HEK293 (cell line): ENCODE measurements around the gene PALD1.

Experiments used
- CTCF ChIA-PET: fragments of 350-600 bp; formaldehyde crosslinking; extraction: SDS; loops from one replicate; lab custom pipeline; 2021; ENCODE audit warnings: antibody characterized with exemption; lab: Yijun Ruan, JAX
- POLR2A ChIA-PET: fragments of 300-600 bp; formaldehyde crosslinking; extraction: SDS; loops from one replicate; lab custom pipeline; 2020; ENCODE audit warnings: antibody characterized with exemption, inconsistent platforms; lab: Yijun Ruan, JAX
- H3K27ac ChIP-seq: fragments of 200-500 bp; sonication (Bioruptor generic); 2 replicates; pipeline ENCODE4 v1.5.1; 2014; ENCODE audit warnings: low read depth, low read length, control low read depth, inconsistent platforms; ENCODE audit errors: extremely low read depth
- H3K36me3 ChIP-seq, 2 experiments: fragments of 200-500 bp in 1 of 2; sonication (Bioruptor generic) in 1 of 2; 1 replicate in 1 of 2; 2 replicates in 1 of 2; pipeline ENCODE4 v1.5.1; 2014 to 2017; ENCODE audit warnings: inconsistent platforms in 2 of 2, low read length in 2 of 2; ENCODE audit not compliant: control insufficient read depth in 2 of 2, insufficient read depth in 1 of 2
- H3K4me1 ChIP-seq: fragments of 200-500 bp; sonication (Bioruptor generic); 2 replicates; pipeline ENCODE4 v1.5.1; 2014; ENCODE audit warnings: mild to moderate bottlenecking, low read length, inconsistent platforms; ENCODE audit not compliant: control insufficient read depth, insufficient read depth
- H3K4me3 ChIP-seq: 2 replicates; pipeline ENCODE4 v1.5.1; 2011; ENCODE audit warnings: low read depth, mild to moderate bottlenecking, control low read depth, low read length, moderate library complexity
- H3K9me3 ChIP-seq: fragments of 200-500 bp; sonication (Bioruptor generic); 2 replicates; pipeline ENCODE4 v1.5.1; 2014; ENCODE audit warnings: low read depth, low read length, inconsistent platforms; ENCODE audit not compliant: control insufficient read depth, insufficient read depth
- KLF10 ChIP-seq: fragments of 450-650 bp; IDR thresholded peaks from 2 replicates; pipeline ENCODE4 v1.5.1; 2018; ENCODE audit warnings: missing biosample characterization, mild to moderate bottlenecking, missing genetic modification characterization
- KLF9 ChIP-seq: fragments of 450-650 bp; formaldehyde crosslinking; IDR thresholded peaks from 2 replicates; pipeline ENCODE4 v1.5.1; 2016; ENCODE audit warnings: missing biosample characterization, missing genetic modification characterization, low read depth
- SCRT1 ChIP-seq: fragments of 450-650 bp; formaldehyde crosslinking; IDR thresholded peaks from 2 replicates; pipeline ENCODE4 v1.5.1; 2016; ENCODE audit warnings: missing biosample characterization, missing genetic modification characterization, borderline replicate concordance
- YY2 ChIP-seq: fragments of 450-650 bp; formaldehyde crosslinking; IDR thresholded peaks from 2 replicates; pipeline ENCODE4 v1.5.1; 2016; ENCODE audit warnings: missing biosample characterization, missing genetic modification characterization
- ZNF140 ChIP-seq: fragments of 450-650 bp; formaldehyde crosslinking; IDR thresholded peaks from 2 replicates; pipeline ENCODE4 v1.5.1; 2016; ENCODE audit warnings: missing biosample characterization, missing genetic modification characterization
- ZNF214 ChIP-seq: fragments of 450-650 bp; formaldehyde crosslinking; IDR thresholded peaks from 2 replicates; pipeline ENCODE4 v1.5.1; 2017; ENCODE audit warnings: missing biosample characterization, mild to moderate bottlenecking, missing genetic modification characterization, borderline replicate concordance
- ZNF23 ChIP-seq: fragments of 450-650 bp; formaldehyde crosslinking; IDR thresholded peaks from 2 replicates; pipeline ENCODE4 v1.5.1; 2016; ENCODE audit warnings: missing biosample characterization, missing genetic modification characterization, borderline replicate concordance
- ZNF341 ChIP-seq: fragments of 450-650 bp; formaldehyde crosslinking; IDR thresholded peaks from 2 replicates; pipeline ENCODE4; 2016; ENCODE audit warnings: low read depth, missing biosample characterization, missing genetic modification characterization
- ZNF37A ChIP-seq: fragments of 450-650 bp; IDR thresholded peaks from 2 replicates; pipeline ENCODE4 v1.5.1; 2018; ENCODE audit warnings: missing biosample characterization, missing genetic modification characterization
- ZNF416 ChIP-seq: fragments of 450-650 bp; formaldehyde crosslinking; IDR thresholded peaks from 2 replicates; pipeline ENCODE4 v1.5.1; 2016; ENCODE audit warnings: missing biosample characterization, missing genetic modification characterization
- ZNF600 ChIP-seq: fragments of 450-650 bp; formaldehyde crosslinking; IDR thresholded peaks from 2 replicates; pipeline ENCODE4 v1.5.1; 2016; ENCODE audit warnings: missing biosample characterization, missing genetic modification characterization
- ZNF791 ChIP-seq: fragments of 450-650 bp; formaldehyde crosslinking; IDR thresholded peaks from 2 replicates; pipeline ENCODE4 v1.5.1; 2016; ENCODE audit warnings: missing biosample characterization, missing genetic modification characterization
- ZSCAN23 ChIP-seq: fragments of 450-650 bp; formaldehyde crosslinking; IDR thresholded peaks from 2 replicates; pipeline ENCODE4 v1.5.1; 2016; ENCODE audit warnings: missing biosample characterization, missing genetic modification characterization
- TF ChIP-seq, protein P1 (sequence below): fragments of 450-650 bp; formaldehyde crosslinking; IDR thresholded peaks from 2 replicates; pipeline ENCODE4 v1.5.1; 2016; ENCODE audit warnings: missing biosample characterization, missing genetic modification characterization, low read depth

The PALD1 gene

DNA sequence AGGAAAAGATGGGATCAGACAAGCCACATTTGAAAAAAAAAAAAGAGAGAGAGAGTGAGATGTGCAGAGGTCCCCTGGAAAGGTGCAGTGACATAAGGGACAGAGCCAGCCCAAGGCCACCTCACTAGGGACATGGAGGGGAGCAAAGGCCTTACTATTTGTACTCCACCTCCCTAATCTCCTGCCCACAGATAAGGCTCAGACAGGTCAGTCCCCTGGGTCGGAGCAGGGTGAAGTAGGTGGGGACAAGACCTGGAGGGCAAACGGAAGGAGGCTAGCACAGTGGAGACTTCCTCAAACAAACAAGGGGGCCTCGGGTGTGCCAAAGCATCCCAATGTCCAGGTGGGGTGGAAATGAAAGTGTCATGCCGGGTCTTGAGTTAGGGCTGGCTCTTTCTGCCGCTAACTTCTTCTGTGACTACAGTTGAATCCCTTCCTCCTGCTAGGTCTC lies 117.0 kb downstream of the PALD1 start (continued):
- no peak for TF ChIP-seq SCRT1 (tag by site-specific recombination)
- TF ChIP-seq ZNF214 (tag by site-specific recombination): no peak

DNA sequence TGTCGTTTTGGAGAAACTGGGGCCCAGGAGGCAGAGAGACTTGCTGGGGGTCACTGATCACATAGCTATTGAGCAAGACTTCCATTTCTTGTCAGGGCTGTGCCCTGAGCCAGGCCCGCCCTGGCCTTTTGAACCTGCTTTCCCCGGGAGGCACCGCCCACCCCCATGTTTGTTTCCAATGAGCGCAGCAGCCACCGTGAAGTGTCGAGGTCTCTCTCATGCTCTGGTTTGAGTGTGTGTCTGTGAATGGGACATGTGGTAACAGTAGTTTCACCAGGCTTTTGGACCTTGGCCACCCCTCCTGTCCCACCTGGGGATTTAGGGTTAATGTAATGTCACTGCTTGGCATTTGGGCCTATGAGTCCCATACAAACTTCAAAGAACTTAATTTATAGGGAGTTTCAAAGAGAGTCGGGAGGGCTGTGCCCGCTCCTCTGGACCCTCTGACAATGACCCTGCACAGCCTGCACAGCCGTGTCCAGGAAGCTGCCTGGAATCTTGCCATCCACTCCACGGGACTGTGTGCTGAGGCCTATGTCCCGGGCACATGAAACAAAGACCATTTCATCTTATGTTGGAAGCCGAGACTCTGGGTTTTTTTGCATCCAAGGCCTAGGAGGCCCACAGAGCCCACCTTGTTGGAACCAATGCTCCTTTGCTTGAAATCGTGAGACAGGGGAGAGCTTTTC lies 117.7 kb downstream of the PALD1 start:
- no peak for TF ChIP-seq ZNF600 (tag by site-specific recombination)
- no peak for TF ChIP-seq KLF9 (tag by site-specific recombination)
- no peak for TF ChIP-seq ZSCAN23
- no peak for TF ChIP-seq ZNF791 (tag by site-specific recombination)
- no peak for TF ChIP-seq YY2
- no peak for TF ChIP-seq ZNF37A (tag by site-specific recombination)
- no peak for TF ChIP-seq KLF10 (tag by site-specific recombination)
- Histone ChIP-seq H3K27ac (no peak overlapping the region), H3K36me3 (no peaks in the 10 kb centered on the region), H3K4me1 (no peaks in the 10 kb centered on the region), H3K9me3 (no peaks in the 10 kb centered on the region), H3K4me3 (no peak overlapping the region)
- ChIA-PET CTCF (interaction anchor here (1.2 to 1.8 kb wide), 2 partner anchors 46 to 47 kb away, joined by 3 to 8 read pairs; no protein-coding TSS in a partner anchor), POLR2A (no interaction called here)

DNA sequence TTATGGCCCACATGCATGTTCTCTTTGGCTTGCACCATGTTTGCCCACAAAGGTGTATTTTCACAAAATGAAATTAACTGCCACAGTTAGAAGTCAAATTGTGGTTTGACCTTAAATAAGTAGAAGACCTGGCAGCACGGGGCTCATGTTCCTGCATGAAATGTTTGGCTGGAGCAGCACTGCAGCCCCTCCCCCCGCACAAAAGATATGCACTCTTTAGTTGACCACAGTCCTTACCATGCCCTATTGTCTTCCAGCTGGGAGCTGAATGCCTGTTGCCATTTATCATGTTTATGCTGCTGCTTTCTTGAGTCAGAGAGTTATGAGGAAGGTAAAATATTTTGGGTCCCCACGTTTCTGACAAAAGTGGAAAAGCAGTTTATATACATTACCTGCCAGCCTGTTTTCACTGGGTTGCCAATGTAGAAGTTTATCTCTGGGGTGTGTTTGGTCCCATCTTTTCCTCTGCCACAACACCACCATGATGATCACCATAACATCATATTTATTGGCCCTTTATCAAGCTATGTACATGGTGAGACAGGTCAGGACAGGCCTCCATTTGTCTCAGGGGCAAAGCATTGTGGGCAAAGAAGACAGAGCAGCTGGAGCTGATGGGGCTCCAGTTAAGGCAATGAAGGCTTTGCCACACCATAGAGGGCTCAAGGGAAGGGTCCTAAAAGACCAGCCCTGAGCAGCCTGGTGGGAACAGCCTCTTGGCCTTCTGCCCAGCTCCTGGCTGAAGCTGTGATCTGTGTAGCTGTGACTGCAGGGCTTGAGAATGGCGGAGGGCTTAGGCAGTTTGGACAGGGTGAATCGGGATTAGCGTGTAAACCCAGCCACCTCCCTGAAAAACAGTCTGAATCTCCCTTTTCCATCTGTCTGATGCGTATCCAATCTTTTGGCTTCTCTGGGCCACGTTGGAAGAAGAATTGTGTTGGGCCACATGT lies 118.6 kb downstream of the PALD1 start:
- CTCF ChIA-PET: interaction anchor here (0.5 to 1.8 kb wide), 6 partner anchors 14 to 727 kb away, joined by 3 to 8 read pairs (median 4); no protein-coding TSS in a partner anchor
- H3K4me1 ChIP-seq: no peaks in the 10 kb centered on the region
- TF ChIP-seq ZNF341 (tag by site-specific recombination) (peak; percentile 39; the same call in 1 of the 2 replicates), ZNF416 (tag by site-specific recombination) (no peak), ZNF23 (no peak), ZNF140 (tag by site-specific recombination) (no peak)
- TF ChIP-seq, protein P1, sequence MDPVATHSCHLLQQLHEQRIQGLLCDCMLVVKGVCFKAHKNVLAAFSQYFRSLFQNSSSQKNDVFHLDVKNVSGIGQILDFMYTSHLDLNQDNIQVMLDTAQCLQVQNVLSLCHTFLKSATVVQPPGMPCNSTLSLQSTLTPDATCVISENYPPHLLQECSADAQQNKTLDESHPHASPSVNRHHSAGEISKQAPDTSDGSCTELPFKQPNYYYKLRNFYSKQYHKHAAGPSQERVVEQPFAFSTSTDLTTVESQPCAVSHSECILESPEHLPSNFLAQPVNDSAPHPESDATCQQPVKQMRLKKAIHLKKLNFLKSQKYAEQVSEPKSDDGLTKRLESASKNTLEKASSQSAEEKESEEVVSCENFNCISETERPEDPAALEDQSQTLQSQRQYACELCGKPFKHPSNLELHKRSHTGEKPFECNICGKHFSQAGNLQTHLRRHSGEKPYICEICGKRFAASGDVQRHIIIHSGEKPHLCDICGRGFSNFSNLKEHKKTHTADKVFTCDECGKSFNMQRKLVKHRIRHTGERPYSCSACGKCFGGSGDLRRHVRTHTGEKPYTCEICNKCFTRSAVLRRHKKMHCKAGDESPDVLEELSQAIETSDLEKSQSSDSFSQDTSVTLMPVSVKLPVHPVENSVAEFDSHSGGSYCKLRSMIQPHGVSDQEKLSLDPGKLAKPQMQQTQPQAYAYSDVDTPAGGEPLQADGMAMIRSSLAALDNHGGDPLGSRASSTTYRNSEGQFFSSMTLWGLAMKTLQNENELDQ (tag by site-specific recombination): no peak
- no peaks in the 10 kb centered on the region for H3K36me3 ChIP-seq
- H3K27ac ChIP-seq: no peak overlapping the region
- H3K4me3 ChIP-seq: no peak overlapping the region
- no peaks in the 10 kb centered on the region for H3K9me3 ChIP-seq
- POLR2A ChIA-PET: interaction anchor here (0.6 kb wide), 1 partner anchor 227 kb away, joined by 3 read pairs; no protein-coding TSS in a partner anchor
